ENCODE data around the gene PRPF38B. TPM values are rescaled to one million over a fixed set of nuclear protein-coding genes. Genes with fewer than 3 reads are reported as not detected.

Gene PRPF38B
- total RNA-seq (10 to 100 TPM; 16.9 to 21.5 TPM), polyA plus RNA-seq (ENCODE audit: insufficient read length in 2 of 2) (10 to 100 TPM; 55.1 to 56.8 TPM)
- long read RNA-seq, donor 1, transcript PRPF38B-205 (2 exons, 1,352 nt) = major isoform, 14 of 33 reads
- long read RNA-seq, donor 1, transcript PRPF38B-203 (6 exons, 3,693 nt) = minor isoform, 13 of 33 reads
- long read RNA-seq, donor 1, partial matches to known transcripts = 6 of 33 reads
- long read RNA-seq, donor 1, other reads (novel, unspliced or antisense) = 0 of 33 reads
- long read RNA-seq, donor 2, transcript PRPF38B-205 (2 exons, 1,352 nt) = major isoform, 7 of 12 reads
- long read RNA-seq, donor 2, transcript PRPF38B-203 (6 exons, 3,693 nt) = minor isoform, 5 of 12 reads
- long read RNA-seq, donor 2, partial matches to known transcripts = 0 of 12 reads
- long read RNA-seq, donor 2, other reads (novel, unspliced or antisense) = 0 of 12 reads
- long read RNA-seq, donor 3, transcript PRPF38B-203 (6 exons, 3,693 nt) = major isoform, 7 of 11 reads
- long read RNA-seq, donor 3, partial matches to known transcripts = 0 of 11 reads
- long read RNA-seq, donor 3, other reads (novel, unspliced or antisense) = 0 of 11 reads
- long read RNA-seq, donor 4, transcript PRPF38B-203 (6 exons, 3,693 nt) = minor isoform, 8 of 33 reads
- long read RNA-seq, donor 4, transcript PRPF38B-205 (2 exons, 1,352 nt) = major isoform, 24 of 33 reads
- long read RNA-seq, donor 4, partial matches to known transcripts = 0 of 33 reads
- long read RNA-seq, donor 4, other reads (novel, unspliced or antisense) = 0 of 33 reads

DNA sequence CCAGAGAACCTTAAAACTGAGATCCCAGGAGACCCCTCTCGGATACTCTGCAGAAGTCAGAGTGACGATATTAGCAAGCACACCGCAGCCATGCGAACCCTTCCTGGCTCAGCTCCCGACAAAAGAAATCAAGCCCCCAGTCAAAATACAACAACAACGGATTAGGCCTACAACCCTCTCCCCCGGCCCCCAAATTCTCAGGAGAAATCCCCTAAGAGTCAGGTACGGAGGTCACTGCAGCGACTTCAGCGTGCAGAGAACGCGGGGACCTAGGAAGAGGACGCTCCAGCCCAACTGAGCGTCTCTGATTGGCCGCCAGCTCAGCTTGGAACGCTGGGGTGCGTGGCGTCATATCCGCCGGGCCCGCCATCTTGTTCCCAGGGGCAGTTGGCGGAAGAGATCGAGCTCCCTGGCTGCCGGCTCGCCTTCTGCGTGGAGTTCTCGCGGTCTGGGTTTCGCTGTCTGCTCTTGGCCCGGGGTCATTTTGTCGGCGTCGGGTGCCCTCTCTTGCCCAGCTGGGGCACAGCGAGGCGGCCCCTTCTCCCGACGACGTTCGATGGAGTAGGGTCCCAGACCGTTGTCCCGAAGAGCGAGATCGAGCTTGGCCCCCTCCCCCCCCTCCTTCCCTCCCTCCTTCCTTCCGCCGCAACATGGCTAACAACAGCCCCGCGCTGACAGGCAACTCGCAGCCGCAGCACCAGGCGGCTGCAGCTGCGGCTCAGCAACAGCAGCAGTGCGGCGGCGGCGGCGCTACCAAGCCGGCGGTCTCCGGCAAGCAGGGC is at the start of gene PRPF38B:
TSS of gene PRPF38B (plus strand) at position 369 of the 782 bp plus-strand sequence. CDS start at position 651, 282 bp downstream.
- Histone ChIP-seq H3K4me1 (ENCODE audit: control insufficient read depth, insufficient read depth, low read length) (peaks cover 3% of the 10 kb centered on the region), H3K4me3 (ENCODE audit: low read depth, low read length) (peak within 1 kb of the TSS; percentile 92), H3K9me3 (ENCODE audit: control insufficient read depth, insufficient read depth, low read length) (no peaks in the 10 kb centered on the region), H3K27ac (ENCODE audit: low read depth, low read length) (peak within 1 kb of the TSS; percentile 98), H3K27me3 (ENCODE audit: control insufficient read depth, insufficient read depth, low read length) (no peaks in the 10 kb centered on the region), H3K36me3 (ENCODE audit: control insufficient read depth, insufficient read depth, low read length) (peaks cover 3% of the 10 kb centered on the region)
- DNase-seq (ENCODE audit: low read depth in 4 of 6, low spot score in 6 of 6) = peak; percentile 85 to 98 (median 92)
- 0% methylated on average over 58 of the region's 59 CpGs for WGBS (ENCODE audit: insufficient coverage)

- Histone ChIP-seq H3K9me3 (ENCODE audit: control insufficient read depth, insufficient read depth, low read length) (no peaks in the 10 kb centered on the region), H3K36me3 (ENCODE audit: control insufficient read depth, insufficient read depth, low read length) (no peaks in the 10 kb centered on the region), H3K4me3 (ENCODE audit: low read depth, low read length) (no peak overlapping the region), H3K27me3 (ENCODE audit: control insufficient read depth, insufficient read depth, low read length) (no peaks in the 10 kb centered on the region), H3K27ac (ENCODE audit: low read depth, low read length) (no peak overlapping the region), H3K4me1 (ENCODE audit: control insufficient read depth, insufficient read depth, low read length) (no peaks in the 10 kb centered on the region)
- no CpG with 5 or more reads among the region's 3 CpGs for WGBS (ENCODE audit: insufficient coverage)
- peak in 5 of 6 donors; percentile 41 to 93 (median 63) for DNase-seq (ENCODE audit: low read depth in 4 of 6, low spot score in 6 of 6)
Observed at GRCh38 chr1:108643492-108644335, 48.4 kb upstream of the PRPF38B start.

- H3K27ac ChIP-seq (ENCODE audit: low read depth, low read length) = no peak overlapping the region
Observed at GRCh38 chr1:108644984-108645383, 47.1 kb upstream of the PRPF38B start.

DNA sequence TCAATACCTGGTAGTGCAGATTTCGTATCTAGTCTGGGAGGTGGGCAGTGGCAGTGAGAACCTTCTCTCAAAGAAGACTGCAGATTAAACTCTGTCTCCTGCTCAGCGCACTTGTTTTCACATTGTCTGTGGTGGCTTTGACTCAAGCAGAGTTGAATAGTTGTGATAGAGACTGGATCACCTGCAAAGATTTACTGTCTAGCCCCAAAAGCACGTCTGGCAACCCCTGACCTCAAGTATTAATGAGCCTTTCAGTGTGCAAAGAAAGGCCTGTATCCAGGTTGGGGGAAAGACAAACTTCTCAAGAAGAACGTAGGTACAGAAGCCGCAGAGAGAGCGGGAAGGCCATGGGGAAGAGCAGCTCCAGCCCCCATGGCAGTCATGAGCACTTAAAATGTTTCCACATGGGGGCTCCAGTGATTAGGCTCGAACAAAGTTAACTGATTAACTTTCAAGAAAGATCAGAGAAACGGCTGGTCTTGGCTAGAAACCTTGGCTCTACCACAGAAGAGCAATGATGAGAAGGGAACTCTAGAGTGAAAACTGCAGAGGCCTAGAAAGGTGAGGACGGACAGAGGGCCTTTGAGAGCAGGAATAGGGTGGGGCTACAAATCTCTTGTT is 46.4 kb upstream of the PRPF38B start:
- no peaks in the 10 kb centered on the region for H3K9me3 ChIP-seq (ENCODE audit: control insufficient read depth, insufficient read depth, low read length)
- no peak for DNase-seq (ENCODE audit: low read depth in 4 of 6, low spot score in 6 of 6)
- H3K27ac ChIP-seq (ENCODE audit: low read depth, low read length) = no peak overlapping the region
- H3K4me3 ChIP-seq (ENCODE audit: low read depth, low read length) = no peak overlapping the region
- 69% methylated on average over 8 of the region's 9 CpGs for WGBS (ENCODE audit: insufficient coverage)
- H3K27me3 ChIP-seq (ENCODE audit: control insufficient read depth, insufficient read depth, low read length) = no peaks in the 10 kb centered on the region
- no peaks in the 10 kb centered on the region for H3K4me1 ChIP-seq (ENCODE audit: control insufficient read depth, insufficient read depth, low read length)
- H3K36me3 ChIP-seq (ENCODE audit: control insufficient read depth, insufficient read depth, low read length) = peaks cover 4% of the 10 kb centered on the region

More at GRCh38 chr1:108644984-108645383, 47.1 kb upstream of the PRPF38B start:
- Histone ChIP-seq H3K4me3 (ENCODE audit: low read depth, low read length) (no peak overlapping the region), H3K4me1 (ENCODE audit: control insufficient read depth, insufficient read depth, low read length) (no peaks in the 10 kb centered on the region), H3K9me3 (ENCODE audit: control insufficient read depth, insufficient read depth, low read length) (no peaks in the 10 kb centered on the region), H3K27me3 (ENCODE audit: control insufficient read depth, insufficient read depth, low read length) (no peaks in the 10 kb centered on the region), H3K36me3 (ENCODE audit: control insufficient read depth, insufficient read depth, low read length) (peaks cover 4% of the 10 kb centered on the region)
- DNase-seq (ENCODE audit: low read depth in 4 of 6, low spot score in 6 of 6) = no peak
- WGBS (ENCODE audit: insufficient coverage) = 64% methylated on average over 7 of the region's 7 CpGs

GRCh38 chr1:108646265-108646647 is 45.9 kb upstream of the PRPF38B start:
- no peaks in the 10 kb centered on the region for H3K27me3 ChIP-seq (ENCODE audit: control insufficient read depth, insufficient read depth, low read length)
- no peaks in the 10 kb centered on the region for H3K9me3 ChIP-seq (ENCODE audit: control insufficient read depth, insufficient read depth, low read length)
- no peak overlapping the region for H3K27ac ChIP-seq (ENCODE audit: low read depth, low read length)
- 89% methylated on average over 2 of the region's 4 CpGs for WGBS (ENCODE audit: insufficient coverage)
- peaks cover 4% of the 10 kb centered on the region for H3K36me3 ChIP-seq (ENCODE audit: control insufficient read depth, insufficient read depth, low read length)
- H3K4me3 ChIP-seq (ENCODE audit: low read depth, low read length) = no peak overlapping the region
- no peak for DNase-seq (ENCODE audit: low read depth in 4 of 6, low spot score in 6 of 6)
- H3K4me1 ChIP-seq (ENCODE audit: control insufficient read depth, insufficient read depth, low read length) = no peaks in the 10 kb centered on the region

GRCh38 chr1:108646648-108647269 is 45.4 kb upstream of the PRPF38B start:
- DNase-seq (ENCODE audit: low read depth in 4 of 6, low spot score in 6 of 6) = peak in 1 of 6 donors; percentile 15
- Histone ChIP-seq H3K36me3 (ENCODE audit: control insufficient read depth, insufficient read depth, low read length) (peaks cover 4% of the 10 kb centered on the region), H3K27ac (ENCODE audit: low read depth, low read length) (peak overlapping the region; percentile 37), H3K27me3 (ENCODE audit: control insufficient read depth, insufficient read depth, low read length) (no peaks in the 10 kb centered on the region), H3K9me3 (ENCODE audit: control insufficient read depth, insufficient read depth, low read length) (no peaks in the 10 kb centered on the region), H3K4me1 (ENCODE audit: control insufficient read depth, insufficient read depth, low read length) (no peaks in the 10 kb centered on the region), H3K4me3 (ENCODE audit: low read depth, low read length) (no peak overlapping the region)
- 88% methylated on average over 8 of the region's 11 CpGs for WGBS (ENCODE audit: insufficient coverage)

GRCh38 chr1:108653431-108654105 is 38.5 kb upstream of the PRPF38B start:
- Histone ChIP-seq H3K9me3 (ENCODE audit: control insufficient read depth, insufficient read depth, low read length) (no peaks in the 10 kb centered on the region), H3K27ac (ENCODE audit: low read depth, low read length) (no peak overlapping the region), H3K4me3 (ENCODE audit: low read depth, low read length) (no peak overlapping the region), H3K36me3 (ENCODE audit: control insufficient read depth, insufficient read depth, low read length) (peaks cover 4% of the 10 kb centered on the region), H3K27me3 (ENCODE audit: control insufficient read depth, insufficient read depth, low read length) (no peaks in the 10 kb centered on the region), H3K4me1 (ENCODE audit: control insufficient read depth, insufficient read depth, low read length) (no peaks in the 10 kb centered on the region)
- WGBS (ENCODE audit: insufficient coverage) = no CpG with 5 or more reads among the region's 2 CpGs
- DNase-seq (ENCODE audit: low read depth in 4 of 6, low spot score in 6 of 6) = no peak

All from spinal cord (tissue), 10 donors.